Suppressor macrophage treated with lipopolysaccharide for 4 hours (primary cell): ENCODE measurements around the gene PCNX2.

ENCODE experiments used
- DNase-seq: peaks from one replicate; pipeline ENCODE4 v3.0.0-alpha.2; 2020

PCNX2 gene

GRCh38 chr1:232980355-232980978, 315.1 kb downstream of the PCNX2 start:
- DNase-seq = no peak

GRCh38 chr1:232979558-232979957, 316.0 kb downstream of the PCNX2 start:
- no peak for DNase-seq

GRCh38 chr1:232978815-232979214, 316.7 kb downstream of the PCNX2 start:
- peak; percentile 36 for DNase-seq

GRCh38 chr1:232978091-232978634, 317.4 kb downstream of the PCNX2 start:
- DNase-seq = peak; percentile 11

- DNase-seq = no peak
Observed at GRCh38 chr1:232974971-232975370, 320.6 kb downstream of the PCNX2 start.

GRCh38 chr1:232973652-232974611, 321.6 kb downstream of the PCNX2 start:
- no peak for DNase-seq

GRCh38 chr1:232970508-232970907, 325.0 kb downstream of the PCNX2 start:
- DNase-seq = no peak

- no peak for DNase-seq
Observed at GRCh38 chr1:232969799-232970198, 325.7 kb downstream of the PCNX2 start.

GRCh38 chr1:232968965-232969364, 326.6 kb downstream of the PCNX2 start:
- peak; percentile 25 for DNase-seq

GRCh38 chr1:232968391-232968790, 327.1 kb downstream of the PCNX2 start:
- DNase-seq = no peak

- no peak for DNase-seq
Observed at GRCh38 chr1:232966663-232967062, 328.9 kb downstream of the PCNX2 start.

- DNase-seq = no peak
Observed at GRCh38 chr1:232965912-232966217, 329.7 kb downstream of the PCNX2 start.

- DNase-seq = no peak
Observed at GRCh38 chr1:232965124-232965911, 330.2 kb downstream of the PCNX2 start.

GRCh38 chr1:232964601-232965000, 330.9 kb downstream of the PCNX2 start:
- DNase-seq = no peak

GRCh38 chr1:232962761-232963745, 332.5 kb downstream of the PCNX2 start:
- DNase-seq = peak; percentile 46

GRCh38 chr1:232958067-232958466, 337.5 kb downstream of the PCNX2 start:
- no peak for DNase-seq

GRCh38 chr1:232956081-232956480, 339.4 kb downstream of the PCNX2 start:
- no peak for DNase-seq

- DNase-seq = no peak
Observed at GRCh38 chr1:232954594-232955365, 340.7 kb downstream of the PCNX2 start.

- peak; percentile 49 for DNase-seq
Observed at GRCh38 chr1:232952514-232953499, 342.7 kb downstream of the PCNX2 start.

GRCh38 chr1:232951605-232952004, 343.9 kb downstream of the PCNX2 start:
- DNase-seq = no peak
